Loucy (cell line): ENCODE results near the gene MYG1.
A peak's percentile ranks its signal among the peaks of the same experiment; 100 is the strongest.

Experiments
- EZH2phosphoT487 ChIP-seq: fragments of 200-600 bp; IDR thresholded peaks from 2 replicates; pipeline ENCODE4 v1.6.1; 2018; ENCODE audit warnings: antibody characterized with exemption, mild to moderate bottlenecking, moderate library complexity, borderline replicate concordance
- TF ChIP-seq, protein P1 (sequence below): fragments of 200-600 bp; sonication (generic); conservative IDR thresholded peaks from 2 replicates; pipeline ENCODE4 v1.5.1; 2014; ENCODE audit warnings: mild to moderate bottlenecking, antibody characterized with exemption, low read length

DNA sequence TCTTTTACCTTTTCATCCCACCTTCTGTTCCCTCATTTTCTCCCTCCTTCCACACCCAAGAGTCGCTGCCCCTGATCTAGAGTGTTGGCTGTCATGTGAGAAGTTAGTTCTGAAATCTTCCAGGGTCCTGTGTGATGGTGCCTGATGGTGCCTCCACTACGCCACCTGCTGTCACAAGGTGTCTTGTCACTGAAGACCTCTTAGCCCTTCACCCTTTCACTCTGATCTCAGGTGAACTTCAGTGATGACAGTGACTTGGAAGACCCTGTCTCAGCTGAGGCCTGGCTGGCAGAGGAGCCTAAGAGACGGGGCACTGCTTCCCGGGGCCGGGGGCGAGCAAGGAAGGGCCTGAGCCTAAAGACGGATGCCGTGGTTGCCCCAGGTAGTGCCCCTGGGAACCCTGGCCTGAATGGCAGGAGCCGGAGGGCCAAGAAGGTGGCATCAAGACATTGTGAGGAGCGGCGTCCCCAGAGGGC, 11.7 kb upstream of the MYG1 start:
- TF ChIP-seq, protein P1, sequence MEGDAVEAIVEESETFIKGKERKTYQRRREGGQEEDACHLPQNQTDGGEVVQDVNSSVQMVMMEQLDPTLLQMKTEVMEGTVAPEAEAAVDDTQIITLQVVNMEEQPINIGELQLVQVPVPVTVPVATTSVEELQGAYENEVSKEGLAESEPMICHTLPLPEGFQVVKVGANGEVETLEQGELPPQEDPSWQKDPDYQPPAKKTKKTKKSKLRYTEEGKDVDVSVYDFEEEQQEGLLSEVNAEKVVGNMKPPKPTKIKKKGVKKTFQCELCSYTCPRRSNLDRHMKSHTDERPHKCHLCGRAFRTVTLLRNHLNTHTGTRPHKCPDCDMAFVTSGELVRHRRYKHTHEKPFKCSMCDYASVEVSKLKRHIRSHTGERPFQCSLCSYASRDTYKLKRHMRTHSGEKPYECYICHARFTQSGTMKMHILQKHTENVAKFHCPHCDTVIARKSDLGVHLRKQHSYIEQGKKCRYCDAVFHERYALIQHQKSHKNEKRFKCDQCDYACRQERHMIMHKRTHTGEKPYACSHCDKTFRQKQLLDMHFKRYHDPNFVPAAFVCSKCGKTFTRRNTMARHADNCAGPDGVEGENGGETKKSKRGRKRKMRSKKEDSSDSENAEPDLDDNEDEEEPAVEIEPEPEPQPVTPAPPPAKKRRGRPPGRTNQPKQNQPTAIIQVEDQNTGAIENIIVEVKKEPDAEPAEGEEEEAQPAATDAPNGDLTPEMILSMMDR = peak; percentile 78
- no peak for TF ChIP-seq EZH2phosphoT487
